ENCODE measurements around the gene C6orf15. TPM values are rescaled to one million over a fixed set of nuclear protein-coding genes. Genes with fewer than 3 reads are reported as not detected.

The C6orf15 gene
- total RNA-seq, 1 experiment from 2014 or later = not detected

DNA sequence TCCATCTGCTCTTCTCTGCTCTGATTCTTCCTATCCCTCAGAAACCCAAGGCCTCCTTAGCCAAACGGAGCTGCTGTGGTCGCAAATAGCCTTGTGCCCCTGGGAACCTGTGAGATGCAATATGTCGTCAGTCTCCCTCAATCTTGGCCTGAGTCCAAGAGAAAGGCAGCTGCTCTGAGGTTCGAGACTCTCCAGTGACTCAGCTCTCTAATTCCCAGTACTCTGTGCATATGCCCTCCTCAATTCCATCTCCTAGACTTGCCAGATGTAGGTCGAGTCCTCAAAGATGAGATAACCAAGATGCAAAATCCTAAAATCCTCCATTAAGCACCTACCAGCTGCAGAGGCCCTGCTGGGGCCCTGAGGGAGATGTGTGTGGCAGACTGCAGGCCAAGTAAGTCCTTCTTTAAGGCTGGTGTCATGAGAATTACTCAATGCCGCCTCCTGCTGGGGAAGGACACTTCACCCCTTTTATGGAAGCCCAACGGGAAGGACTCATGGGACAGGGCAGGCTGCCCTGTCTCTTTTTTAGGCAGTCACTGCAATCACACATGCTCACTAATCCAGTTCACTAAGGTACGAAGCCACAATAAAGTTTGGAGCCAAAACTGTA is 28.5 kb downstream of the C6orf15 start:
- ATAC-seq (no peak), DNase-seq (ENCODE audit: low read depth, low spot score) (no peak)
- TF ChIP-seq REST (IDR thresholded peaks at IDR 0.05; ENCODE audit: insufficient read depth in 1 of 2, low read depth in 2 of 2, low read length in 1 of 2) (no peak), TCF7L2 (IDR thresholded peaks at IDR 0.05; ENCODE audit: low read depth, low read length) (no peak), CTCF (IDR thresholded peaks at IDR 0.05) (peak; percentile 69)
- H3K27me3 ChIP-seq (ENCODE audit: control insufficient read depth, insufficient read depth, low read length) = no peaks in the 10 kb centered on the region
- intact Hi-C loops (cut with micrococcal nuclease; ENCODE audit: unreplicated experiment) (no loop called here), in situ Hi-C loops (cut with HindIII; ENCODE audit: low pct_unique_long_range_greater_than_20kb, low sequenced_read_pairs) (no loop called here)
- H3K27ac ChIP-seq (ENCODE audit: low read length) = no peak overlapping the region
- H3K36me3 ChIP-seq (ENCODE audit: control insufficient read depth, insufficient read depth, low read length) = no peaks in the 10 kb centered on the region
- H3K4me3 ChIP-seq (ENCODE audit: low read depth in 2 of 2, low read length in 2 of 2) = no peak overlapping the region
- POLR2A ChIA-PET = no interaction called here
- BruUV-seq (replicated peaks) = no TSS peak
- no peaks in the 10 kb centered on the region for H3K9me3 ChIP-seq (ENCODE audit: control insufficient read depth, insufficient read depth, low read depth, low read length)
- H3K4me1 ChIP-seq (ENCODE audit: control insufficient read depth, insufficient read depth, low read length) = peaks cover 3% of the 10 kb centered on the region; the same call in 1 of the 2 replicates
- CTCF ChIA-PET = interaction anchor here (0.6 to 1.0 kb wide), 2 partner anchors 141 to 170 kb away, joined by 4 to 7 read pairs; partner anchors contain the start of gene VARS2

DNA sequence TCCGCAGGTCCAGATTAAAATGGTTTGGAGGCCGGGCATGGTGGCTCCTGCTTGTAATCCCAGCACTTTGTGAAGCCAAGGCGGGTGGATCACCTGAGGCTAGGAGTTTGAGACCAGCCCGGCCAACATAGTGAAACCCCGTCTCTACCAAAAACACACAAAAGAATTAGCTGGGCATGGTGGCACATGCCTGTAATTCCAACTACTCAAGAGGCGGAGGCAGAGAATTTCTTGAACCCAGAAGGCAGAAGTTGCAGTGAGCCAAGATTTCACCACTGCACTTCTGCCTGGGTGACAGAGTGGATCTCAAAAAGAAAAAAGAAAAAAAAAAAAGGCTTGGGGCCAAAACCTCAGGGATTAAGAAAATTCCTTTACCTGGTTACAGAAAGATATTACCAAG is 30.5 kb downstream of the C6orf15 start:
- no peaks in the 10 kb centered on the region for H3K9me3 ChIP-seq (ENCODE audit: control insufficient read depth, insufficient read depth, low read depth, low read length)
- DNase-seq (ENCODE audit: low read depth, low spot score) (no peak), ATAC-seq (no peak)
- no peak for TF ChIP-seq SIN3A (IDR thresholded peaks at IDR 0.05; ENCODE audit: borderline replicate concordance, insufficient read depth, low read depth, low read length)
- no peak for TF ChIP-seq POLR2AphosphoS5 (IDR thresholded peaks at IDR 0.05; ENCODE audit: low read depth, low read length)
- no peak for TF ChIP-seq REST (IDR thresholded peaks at IDR 0.05; ENCODE audit: insufficient read depth in 1 of 2, low read depth in 2 of 2, low read length in 1 of 2)
- no peak for TF ChIP-seq CTCF (IDR thresholded peaks at IDR 0.05)
- no peak for TF ChIP-seq TCF7L2 (IDR thresholded peaks at IDR 0.05; ENCODE audit: low read depth, low read length)
- CTCF ChIA-PET = no interaction called here
- no peaks in the 10 kb centered on the region for H3K36me3 ChIP-seq (ENCODE audit: control insufficient read depth, insufficient read depth, low read length)
- POLR2A ChIA-PET = interaction anchor here (0.7 kb wide), 2 partner anchors 8 to 258 kb away, joined by 3 to 11 read pairs; no protein-coding TSS in a partner anchor
- no peak overlapping the region for H3K4me3 ChIP-seq (ENCODE audit: low read depth in 2 of 2, low read length in 2 of 2)
- no peaks in the 10 kb centered on the region; the same call in 1 of the 2 replicates for H3K4me1 ChIP-seq (ENCODE audit: control insufficient read depth, insufficient read depth, low read length)
- intact Hi-C loops (cut with micrococcal nuclease; ENCODE audit: unreplicated experiment) = no loop called here
- H3K27me3 ChIP-seq (ENCODE audit: control insufficient read depth, insufficient read depth, low read length) = no peaks in the 10 kb centered on the region
- no peak overlapping the region for H3K27ac ChIP-seq (ENCODE audit: low read length)
- in situ Hi-C loops (cut with HindIII; ENCODE audit: low pct_unique_long_range_greater_than_20kb, low sequenced_read_pairs) = no loop called here
- BruUV-seq (replicated peaks) = no TSS peak
